Fibroblast of skin of right biceps (primary cell): ENCODE measurements around the gene SERTAD1.
"Not testable (repeated sequence)": the region's sequence is repeated elsewhere in the genome, so short reads cannot be mapped to it uniquely, and the experiment has no call there.

Experiments used
- DNase-seq: peaks from one replicate; pipeline ENCODE4 v3.0.0-alpha.2; 2013

SERTAD1 gene

DNA sequence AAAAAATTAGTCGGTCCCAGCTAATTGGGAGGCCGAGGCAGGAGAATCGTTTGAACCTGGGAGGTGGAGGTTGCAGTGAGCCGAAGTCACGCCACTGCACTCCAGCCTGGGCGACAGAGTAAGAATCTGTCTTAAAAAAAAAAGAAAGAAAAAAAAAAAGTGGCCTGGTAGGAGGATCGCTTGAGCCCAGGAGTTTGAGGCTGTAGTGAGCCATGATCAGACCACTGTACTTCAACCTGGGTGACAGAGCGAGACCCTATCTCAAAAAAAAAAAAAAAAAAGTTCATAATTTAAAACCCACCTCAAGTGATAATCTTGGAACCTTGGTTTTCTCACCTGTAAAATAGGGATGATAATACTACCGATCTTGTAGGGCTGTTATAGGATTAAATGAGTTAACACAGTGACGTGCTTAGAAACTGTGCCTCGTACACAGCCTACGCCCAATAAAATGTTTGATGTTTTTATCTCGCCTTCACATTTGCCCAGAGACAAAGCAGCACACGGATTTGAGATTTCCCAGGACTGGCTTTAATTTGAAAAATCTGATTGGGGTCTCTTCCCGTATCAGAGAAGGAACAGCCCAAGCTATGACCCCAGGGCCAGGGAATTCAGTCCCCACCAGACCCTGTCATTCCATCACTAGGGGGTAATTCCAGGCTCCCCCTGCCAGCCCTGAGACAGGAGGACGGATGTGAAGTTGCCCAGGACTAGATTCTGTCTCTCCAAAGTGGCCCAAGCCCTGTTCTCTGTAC lies 3.6 kb downstream of the SERTAD1 start:
- no peak for DNase-seq

DNA sequence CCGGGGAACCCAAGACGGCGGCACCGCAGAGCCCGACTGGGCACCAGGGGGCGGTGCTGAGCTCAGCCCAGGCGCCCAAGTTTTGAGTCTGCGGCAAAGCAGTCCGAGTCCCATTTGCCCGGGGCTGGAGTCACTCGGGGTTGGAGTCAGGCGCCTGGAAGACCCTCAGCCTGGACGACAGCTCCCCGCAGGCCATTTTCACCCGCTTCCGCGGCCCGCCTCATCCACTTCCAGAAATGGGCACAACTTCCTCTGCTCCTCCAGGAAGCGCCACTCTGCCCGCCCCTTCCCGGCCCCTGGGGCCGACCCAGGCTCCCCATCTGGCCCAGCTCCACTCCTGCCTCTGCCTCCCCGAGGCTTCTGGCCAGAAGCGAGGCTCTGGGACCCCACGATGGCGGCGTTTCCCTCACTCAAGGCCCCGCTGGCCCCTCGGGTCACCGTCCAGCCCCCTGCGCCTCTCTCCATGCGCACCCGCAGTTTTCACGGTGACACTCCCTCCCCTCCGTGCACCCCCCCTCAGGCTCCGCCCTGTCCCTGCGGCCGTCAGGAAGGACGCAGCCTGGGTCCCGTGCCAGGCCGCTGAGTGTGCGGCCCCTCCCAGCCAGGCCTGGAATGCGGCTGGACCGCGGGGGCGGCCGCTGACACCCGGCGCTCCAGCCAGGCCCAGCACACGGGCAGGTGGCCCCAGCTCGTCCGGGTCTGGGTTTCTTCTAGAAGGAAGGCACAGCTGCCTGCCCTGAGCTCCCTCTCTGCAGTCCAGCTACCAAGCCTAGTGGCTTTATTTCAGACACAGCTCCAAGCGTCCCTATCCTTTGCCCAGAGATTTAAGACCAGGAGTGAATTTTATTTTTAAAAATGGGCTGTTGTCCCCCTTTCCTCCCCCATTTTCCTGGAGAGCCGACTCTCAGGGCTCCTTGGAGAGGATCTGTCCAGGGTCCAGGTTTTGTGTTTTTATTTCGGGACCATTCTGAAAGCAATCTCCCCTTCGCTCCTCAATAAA lies 4.7 kb downstream of the SERTAD1 start:
- DNase-seq = peak; percentile 89

DNA sequence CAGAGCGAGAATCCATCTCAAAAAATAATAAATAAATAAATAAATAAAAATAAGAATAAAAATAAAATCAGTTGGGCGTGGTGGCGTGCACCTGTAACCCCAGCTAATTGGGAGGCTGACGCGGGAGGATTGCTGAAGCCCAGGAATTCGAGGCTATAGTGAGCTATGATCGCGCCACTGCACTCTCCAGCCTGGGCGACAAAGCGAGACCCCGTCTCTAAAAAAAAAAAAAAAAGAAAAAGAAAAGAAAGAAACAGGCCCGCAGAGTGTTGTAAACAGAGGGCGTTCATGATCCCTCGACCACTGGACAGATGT lies 5.4 kb downstream of the SERTAD1 start:
- no peak for DNase-seq

DNA sequence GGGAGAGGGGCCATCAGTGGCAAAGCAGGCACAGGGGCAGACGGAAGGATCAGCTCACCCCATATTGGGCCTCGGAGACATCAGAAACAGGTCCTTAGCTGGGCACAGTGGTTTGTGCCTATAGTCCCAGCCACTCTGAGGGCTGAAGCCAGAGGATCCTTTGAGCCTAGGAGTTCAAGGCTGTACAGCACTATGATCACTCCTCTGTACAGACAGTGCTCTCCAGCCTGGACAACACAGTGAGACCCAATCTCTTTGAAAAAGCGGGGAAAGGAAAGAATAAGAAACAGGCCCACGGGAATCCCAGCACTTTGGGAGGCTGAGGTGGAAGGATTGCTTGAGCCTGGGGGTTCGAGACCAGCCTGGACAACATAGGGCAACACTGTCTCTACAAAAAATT lies 6.0 kb downstream of the SERTAD1 start:
- no peak for DNase-seq

DNA sequence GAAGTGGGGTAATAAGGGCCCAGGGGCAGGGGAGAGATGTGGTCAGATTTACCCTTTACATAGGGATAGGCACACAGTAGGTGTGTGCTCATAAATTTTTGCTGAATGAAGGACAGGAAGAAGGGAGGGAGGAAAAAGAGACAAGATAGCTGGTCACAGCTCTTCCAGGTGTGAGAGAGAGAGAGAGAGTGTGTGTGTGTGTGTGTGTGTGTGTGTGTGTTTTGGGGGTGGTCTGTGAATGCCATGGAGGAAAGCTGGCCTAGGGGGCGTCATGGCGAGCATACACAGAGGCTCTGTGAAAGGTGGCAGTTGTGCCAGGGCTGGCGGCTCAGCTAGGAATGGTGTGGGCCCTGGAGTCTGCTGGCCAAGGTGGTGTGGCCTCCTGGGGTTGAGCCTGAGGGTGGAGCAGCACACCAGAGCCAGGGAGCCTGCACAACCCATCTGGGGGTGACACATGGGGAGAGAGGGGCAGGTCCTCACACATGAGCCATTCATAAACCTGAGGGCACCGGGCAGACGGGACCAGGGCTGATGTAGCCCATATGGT lies 6.7 kb downstream of the SERTAD1 start:
- no peak for DNase-seq

DNA sequence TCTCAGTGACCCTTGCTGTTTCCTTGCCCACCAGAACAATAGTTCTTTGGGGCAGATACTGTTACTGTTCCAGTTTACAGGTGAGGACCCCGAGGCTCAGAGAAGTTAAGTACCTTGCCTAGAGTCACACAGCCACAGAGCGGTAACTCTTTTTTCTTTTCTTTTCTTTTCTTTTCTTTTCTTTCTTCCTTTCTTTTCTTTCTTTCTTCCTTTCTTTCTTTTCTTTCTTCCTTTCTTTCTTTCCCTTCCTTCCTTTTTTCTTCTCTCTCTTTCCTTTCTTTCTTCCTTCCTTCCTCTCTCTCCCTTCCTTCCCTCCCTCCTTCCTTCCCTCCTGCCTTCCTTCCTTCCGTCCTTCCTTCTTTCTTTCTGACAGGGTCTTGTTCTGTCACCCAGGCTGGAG lies 7.8 kb downstream of the SERTAD1 start:
- DNase-seq = no peak

DNA sequence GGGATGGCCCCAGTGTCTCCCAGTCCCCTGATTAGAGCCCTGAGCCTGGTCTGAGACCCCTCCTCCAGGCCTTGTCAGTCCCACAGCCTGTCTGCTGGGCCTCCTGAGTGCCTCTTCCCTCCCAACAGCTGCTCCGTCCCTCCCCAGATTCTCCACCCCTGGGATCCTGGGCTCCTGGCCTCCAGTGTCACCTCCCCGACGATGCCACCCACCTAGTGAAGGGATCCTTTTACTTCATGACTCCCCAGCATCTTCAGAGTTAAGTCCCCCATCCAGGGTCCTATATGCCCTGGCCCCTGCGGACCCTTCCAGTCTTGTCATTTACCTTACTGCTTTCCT lies 8.2 kb downstream of the SERTAD1 start:
- DNase-seq = no peak

DNA sequence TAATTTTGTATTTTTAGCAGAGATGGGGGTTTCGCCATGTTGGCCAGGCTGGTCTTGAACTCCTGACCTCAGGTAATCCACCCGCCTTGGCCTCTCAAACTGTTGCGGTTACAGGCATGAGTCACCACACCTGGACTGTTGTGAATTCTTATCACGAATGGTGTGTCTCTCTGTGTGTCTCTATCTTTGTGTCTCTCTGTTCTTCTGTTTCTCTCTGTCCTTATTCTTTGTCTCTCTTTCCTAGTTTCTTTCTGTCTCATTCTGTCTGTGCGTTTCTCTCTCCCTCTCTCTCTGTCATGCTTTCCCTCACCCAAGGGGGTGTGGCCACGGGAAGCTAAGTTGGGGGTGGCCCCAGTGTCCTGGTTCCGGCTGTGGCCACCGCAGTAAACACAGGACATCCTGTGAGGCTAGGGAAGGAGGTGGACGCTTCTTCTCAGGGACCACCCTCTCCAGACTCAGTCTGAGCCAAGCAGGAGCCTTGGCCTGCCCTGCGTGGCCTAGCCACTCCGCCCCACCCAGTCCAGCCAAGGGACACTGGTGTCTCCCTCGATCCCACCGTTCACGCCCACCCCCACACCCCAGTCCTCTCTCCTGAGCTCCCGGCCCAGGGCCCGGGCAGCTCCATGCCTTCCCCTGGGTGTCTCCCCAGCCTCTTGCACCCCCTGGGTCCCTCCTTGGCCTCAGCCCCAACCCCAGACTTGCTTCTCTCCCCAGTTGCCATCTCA lies 8.7 kb downstream of the SERTAD1 start:
- DNase-seq = peak; percentile 23

DNA sequence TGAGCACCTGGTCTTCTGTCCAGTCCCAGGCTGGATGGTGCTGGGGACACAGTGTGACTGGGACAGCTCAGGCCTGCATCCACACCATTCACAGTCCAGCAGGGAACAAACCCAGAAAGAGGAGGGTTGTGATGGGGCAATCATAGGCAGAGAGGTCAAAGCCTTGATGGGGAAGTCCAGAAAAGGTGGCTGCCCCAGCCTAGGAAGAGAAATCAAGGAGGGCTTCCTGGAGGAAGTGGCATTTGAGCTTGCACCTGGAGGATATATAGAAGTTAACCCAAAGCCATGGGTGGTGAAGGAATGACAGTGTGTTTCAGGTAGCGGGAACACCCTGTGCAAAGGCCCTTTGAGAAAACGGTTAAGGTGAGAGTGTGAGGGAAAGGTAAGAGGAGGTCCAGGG lies 10.0 kb downstream of the SERTAD1 start:
- no peak for DNase-seq

DNA sequence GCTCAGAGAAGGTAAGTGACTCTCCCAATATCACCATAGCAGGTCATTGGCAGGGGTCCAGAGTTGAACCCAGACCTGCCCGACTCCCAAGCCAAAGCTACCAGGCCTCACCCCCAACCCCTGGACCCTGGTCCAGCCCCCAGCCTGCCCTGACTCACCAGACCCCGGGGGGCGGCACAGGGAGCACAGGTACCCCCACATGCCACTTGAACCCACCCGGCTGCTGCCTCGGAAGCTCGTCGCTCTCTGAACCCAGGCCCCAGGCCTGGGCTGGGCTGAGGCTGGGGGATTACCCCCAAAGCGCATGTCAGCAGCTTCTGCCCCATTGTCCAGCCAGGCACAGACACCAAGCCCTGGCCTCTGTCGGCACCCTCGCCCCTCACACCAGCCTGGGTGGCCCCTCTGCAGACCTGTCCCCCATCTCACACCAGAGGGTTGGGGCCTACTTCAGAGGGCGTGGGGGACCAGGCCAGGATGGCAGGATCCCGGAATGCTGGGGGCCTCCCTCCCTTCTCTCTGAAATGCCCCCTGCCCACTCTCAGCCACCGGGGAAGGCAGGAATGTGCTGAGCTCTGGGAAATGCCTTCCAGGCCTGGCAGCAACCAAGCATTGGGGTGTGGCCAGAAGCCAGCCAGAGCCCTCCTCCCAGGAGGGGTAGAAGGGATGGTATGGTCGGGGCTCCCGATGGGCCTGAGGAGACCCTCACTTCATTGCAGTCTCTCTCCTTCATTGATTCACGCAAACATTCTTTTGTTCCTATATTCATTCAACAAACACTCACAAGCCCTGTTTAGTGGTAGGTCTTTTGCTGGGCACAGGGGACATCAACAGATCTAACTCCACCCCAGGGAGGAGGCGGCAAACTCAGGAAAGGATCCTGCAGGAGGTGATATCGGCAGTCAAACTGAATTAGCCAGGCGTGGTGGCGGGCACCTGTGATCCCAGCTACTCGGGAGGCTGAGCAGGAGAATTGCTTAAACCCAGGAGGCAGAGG lies 11.0 kb downstream of the SERTAD1 start:
- no peak for DNase-seq

DNA sequence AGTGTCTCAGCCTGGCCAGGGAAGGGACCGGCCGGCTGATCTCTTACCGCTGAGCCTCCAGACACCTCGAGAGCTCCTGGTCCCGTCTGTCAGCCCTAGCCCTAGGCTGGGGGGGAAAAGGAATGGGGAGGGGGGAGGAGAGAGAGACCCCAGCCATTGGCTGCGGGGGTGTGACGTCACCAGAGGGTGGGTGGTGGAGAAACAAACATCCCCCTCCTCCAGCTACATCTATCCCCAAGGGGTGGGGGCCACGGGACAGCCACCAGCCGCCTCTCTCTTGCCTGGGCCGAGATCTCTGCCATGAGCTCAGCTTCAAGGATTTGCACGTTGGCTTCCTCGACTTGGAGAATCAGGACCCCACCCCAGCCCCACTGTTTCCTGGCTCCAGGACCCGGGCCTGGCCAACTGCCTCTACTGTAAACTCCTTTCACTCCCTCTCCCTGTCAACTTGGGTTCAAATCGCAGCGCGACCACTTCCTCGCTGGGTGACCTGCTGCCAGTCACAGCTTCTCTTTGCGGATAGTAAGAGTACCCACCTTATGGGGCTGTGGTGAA lies 12.4 kb downstream of the SERTAD1 start, which contains the start of gene PRX:
TSS of gene PRX (minus strand) at position 88 of the 555 bp plus-strand sequence. CDS start 5,446 bp downstream, outside the sequence.
- DNase-seq = no peak

DNA sequence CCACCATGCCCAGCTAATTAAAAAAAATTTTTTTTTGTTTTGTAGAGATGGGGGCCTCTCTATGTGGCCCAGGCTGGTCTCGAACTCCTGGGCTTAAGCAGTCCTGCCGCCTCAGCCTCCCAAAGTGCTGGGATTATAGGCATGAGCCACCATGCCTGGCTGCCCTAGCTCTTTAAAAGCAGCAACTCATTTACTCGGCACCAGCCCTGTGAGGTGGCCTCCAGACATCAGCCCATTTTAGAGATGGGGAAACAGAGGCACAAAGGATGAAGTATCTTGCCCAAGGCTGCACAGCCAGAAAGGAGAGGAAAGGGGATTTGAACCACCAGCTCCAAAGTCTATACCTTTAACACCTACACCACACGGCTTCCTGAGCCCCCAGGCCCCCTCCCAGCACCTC lies 12.9 kb downstream of the SERTAD1 start:
- DNase-seq = no peak

DNA sequence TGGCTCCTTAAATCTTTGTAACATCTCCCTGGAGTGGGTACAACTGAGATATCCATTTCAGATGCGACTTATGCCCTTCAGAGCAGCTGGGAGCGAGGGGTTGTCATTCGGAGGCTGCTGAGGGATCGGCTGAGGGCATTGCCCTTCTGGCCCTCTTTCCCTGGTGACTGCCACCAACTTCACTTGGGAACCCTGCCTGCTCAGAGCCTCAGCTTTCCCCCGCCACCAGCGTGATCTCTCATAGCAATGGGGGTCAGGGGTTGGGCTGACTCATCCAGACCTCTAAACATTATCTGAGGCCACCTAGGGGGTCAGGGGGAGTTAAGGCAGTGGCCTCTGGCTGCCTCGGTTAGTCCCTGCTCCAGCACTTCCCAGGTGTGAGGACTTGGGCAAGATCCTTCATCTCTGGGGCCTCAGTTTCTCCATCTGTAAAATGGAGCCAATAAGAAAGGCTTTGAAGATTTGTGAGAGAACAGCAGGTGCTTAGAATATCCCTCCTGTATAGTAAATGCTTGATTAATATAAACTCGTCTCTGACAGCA lies 13.8 kb downstream of the SERTAD1 start:
- DNase-seq = no peak

DNA sequence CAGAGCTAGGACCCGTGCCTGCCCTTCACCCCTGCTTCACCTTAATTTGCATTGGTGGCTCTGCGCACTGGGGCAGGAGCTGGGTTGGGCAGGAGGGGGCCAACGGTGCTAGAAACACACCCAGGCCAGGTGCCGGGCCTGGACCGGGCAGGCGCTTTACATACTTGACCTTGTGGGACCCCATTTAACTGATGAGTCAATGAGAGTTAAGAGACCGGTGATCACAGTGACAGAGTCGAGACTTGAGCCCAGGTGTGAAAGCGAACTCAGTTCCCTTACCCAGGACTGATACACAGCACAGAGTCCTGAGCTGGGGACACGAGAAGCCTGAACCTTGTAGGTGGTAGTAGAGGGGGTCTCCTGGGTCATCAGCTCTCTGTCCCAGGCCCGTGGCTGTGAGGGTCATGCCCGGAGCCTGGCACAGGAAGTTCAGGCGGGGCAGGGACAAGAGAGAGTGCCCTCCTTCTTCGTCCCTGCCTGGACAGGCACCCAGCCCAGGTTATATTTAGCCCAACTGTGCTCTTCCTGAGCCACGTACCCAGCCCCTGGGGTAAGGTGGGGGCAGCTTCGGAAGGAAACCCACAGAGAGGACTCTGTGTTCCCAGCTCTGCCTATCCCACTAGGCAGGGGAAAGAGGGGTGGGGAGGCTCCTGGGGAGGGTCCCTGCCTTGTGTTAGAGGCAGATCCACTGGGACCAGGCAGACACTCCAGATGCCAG lies 14.5 kb downstream of the SERTAD1 start:
- DNase-seq = no peak

DNA sequence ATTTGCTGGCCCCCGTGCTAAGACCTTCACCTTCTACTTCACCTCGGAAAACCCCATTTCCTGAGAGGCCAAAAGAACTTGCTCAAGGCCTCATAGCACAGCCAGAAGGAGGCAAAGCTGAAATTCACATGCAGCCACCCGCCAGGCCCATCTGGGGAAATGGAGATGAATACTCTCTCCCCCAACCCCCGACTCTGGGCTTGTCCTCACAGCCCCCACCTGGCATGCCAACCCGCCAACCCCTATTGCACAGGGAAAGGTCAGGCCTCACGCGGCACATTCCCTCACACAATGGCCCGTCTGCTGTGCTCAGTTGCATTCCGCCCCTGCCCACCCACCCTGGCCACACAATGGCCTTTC lies 15.8 kb downstream of the SERTAD1 start:
- DNase-seq = no peak

DNA sequence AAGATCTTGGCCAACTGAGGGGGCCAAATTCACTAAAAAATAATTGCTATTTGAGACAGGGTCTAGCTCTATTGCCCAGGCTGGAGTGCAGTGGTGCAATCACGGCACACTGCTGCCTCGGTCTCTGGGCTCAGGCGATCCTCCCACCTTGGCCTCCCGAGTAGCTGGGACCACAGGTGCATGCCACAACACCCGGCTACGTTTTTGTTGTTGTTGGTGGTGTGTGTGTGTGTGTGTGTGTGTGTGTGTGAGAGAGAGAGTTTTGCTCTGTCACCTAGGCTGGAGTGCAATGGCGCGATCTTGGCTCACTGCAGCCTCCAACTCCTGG lies 17.2 kb downstream of the SERTAD1 start:
- DNase-seq = not testable (repeated sequence)

DNA sequence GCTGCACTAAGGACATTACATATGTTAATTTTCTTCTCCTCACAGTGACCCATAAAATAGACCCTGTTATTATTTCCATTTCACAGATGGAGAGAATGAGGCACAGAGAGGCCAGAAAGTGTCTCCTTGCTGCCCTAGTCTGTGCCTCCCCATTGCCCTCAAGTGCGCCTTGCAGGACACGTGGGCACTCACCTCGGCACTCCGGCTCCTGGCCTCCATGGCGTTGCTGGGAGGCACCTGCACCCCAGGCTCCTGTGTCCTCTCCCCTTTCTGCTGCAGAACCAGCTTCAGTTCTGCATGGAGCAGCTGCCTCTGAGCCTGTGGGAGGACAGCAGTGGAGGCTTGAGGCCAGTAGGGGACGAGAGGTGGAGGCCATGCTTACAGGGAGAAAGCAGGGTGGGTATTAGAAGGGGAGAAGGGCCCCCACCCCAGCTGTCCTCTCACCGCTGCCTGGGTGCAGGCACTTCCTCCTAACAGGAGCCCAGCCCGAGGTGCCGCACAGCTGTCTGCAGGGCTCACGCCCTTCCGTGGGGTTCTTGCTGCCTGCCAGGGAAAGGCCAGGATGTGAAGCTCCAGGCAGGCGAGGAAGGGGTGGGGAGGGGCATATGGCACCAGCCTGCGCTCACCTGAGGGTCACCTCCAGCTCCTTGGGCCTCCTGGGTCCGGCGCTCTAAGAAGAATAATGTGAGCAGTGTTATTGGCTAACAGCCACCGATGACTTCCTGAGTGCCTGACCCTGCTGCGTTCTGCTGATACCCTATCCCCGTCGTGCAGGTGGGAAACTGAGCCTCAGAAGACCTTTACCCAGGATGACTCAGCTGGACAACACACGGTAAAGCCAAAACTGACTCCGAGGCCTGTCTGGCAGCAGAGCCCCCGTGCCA lies 17.8 kb downstream of the SERTAD1 start:
- DNase-seq = no peak

DNA sequence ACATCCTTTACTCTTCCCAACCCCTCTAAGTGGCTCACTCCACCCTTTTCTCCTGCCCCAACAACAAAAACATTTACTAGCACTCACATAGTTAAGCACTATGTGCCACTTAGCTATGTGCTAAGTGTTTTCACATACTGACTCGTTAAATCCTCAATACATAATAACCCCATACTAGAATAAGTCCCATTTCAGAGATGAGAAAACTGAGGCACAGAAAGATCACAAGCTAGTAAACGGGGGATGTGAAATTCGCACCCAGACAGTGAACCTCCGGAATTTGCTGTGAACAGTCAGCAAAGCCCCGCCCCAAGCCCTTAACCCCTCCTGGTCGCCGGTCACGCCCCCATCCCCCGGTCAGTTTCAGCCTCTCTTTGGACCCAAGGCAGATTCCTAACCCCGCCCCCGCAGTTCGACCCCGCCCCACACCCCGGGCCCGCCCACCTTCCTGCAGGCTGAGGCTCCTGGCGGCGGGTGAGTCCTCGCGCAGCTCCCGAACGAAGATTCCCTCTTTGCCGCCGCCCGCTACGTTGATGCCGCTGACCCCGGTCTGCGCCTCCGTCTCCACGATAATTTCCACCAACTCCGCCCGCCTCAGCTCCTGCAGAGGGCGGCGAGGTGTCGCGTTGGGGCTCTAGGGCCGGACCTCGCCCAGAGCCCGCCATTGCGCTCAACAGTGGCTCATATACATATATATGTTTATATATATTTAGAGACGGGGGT lies 22.4 kb downstream of the SERTAD1 start:
- peak; percentile 87 for DNase-seq

DNA sequence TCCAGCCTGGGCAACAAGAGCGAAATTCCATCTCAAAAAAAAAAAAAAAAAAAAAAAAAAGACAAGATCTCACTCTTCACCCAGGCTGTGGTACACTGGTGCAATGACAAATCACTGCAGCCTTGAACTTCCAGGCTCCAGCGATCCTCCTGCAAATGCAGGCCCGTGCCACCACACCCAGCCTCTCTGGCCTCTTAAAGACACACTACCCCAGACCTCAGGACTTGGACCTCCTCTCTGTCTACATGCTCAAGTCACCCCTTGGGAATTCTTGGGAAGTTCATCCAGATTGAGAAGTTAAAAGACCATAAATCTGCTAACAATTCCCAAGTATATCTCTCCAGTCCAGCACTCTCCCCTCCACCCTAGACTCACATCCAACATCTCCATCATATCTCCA lies 25.2 kb downstream of the SERTAD1 start:
- DNase-seq = peak; percentile 11
